HTR-8/SVneo (cell line): ENCODE results near the gene CENATAC.
"Not testable (repeated sequence)": the region's sequence is repeated elsewhere in the genome, so short reads cannot be mapped to it uniquely, and the experiment has no call there.

Experiments used
- DNase-seq: peaks from one replicate; pipeline ENCODE4 v3.0.0; 2011; ENCODE audit warnings: low spot score, mixed read lengths; ENCODE audit not compliant: insufficient read length
- FAIRE-seq: peaks from 2 replicates; lab custom pipeline; 2011; peaks lifted over from hg19 to GRCh38; lab: Jason Lieb, UNC

CENATAC gene

DNA sequence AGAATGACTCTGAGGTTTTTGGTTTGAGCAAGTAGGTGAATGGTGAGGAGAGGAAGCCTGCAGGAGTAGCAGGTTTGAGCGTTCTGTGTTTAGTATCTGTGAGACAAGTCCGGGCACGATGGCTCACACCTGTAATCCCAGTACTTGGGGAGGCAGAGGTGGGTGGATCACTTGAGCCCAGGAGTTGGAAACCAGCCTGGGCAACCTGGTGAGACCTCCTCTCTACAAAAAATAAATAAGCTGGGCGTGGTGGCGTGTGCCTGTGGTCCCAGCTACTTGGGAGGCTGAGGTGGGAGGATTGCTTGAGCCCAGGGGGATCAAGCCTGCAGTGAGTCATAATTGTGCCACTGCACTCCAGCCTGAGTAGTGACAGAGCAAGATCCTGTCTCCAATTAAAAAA lies 9.7 kb upstream of the CENATAC start:
- no peak for DNase-seq
- FAIRE-seq = no peak

- DNase-seq, FAIRE-seq: not testable (repeated sequence)
These were observed 6.4 kb upstream of the CENATAC start for GRCh38 chr11:118991486-118992038.

- FAIRE-seq (peak; percentile 76), DNase-seq (no peak)
These were observed 862 bp upstream of the CENATAC start for GRCh38 chr11:118996926-118997626.

DNA sequence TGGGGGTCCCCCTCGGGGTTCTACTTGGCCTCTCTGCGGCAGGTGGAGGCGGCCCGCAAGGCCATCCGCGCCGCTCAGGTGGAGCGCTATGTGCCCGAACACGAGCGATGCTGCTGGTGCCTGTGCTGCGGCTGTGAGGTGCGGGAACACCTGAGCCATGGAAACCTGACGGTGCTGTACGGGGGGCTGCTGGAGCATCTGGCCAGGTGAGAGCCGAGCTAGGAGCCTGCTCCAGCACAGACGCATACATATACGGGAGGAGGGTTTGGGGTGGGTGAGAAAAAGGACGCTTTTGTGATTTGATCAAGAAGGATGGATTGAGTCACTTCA lies 415 bp downstream of the CENATAC start:
- FAIRE-seq = no peak
- no peak for DNase-seq

- peak; percentile 33 for FAIRE-seq
- DNase-seq = peak; percentile 73
These were observed 884 bp downstream of the CENATAC start for GRCh38 chr11:118998822-118999221.

GRCh38 chr11:119000906-119001305 lies 3.0 kb downstream of the CENATAC start:
- FAIRE-seq = no peak

DNA sequence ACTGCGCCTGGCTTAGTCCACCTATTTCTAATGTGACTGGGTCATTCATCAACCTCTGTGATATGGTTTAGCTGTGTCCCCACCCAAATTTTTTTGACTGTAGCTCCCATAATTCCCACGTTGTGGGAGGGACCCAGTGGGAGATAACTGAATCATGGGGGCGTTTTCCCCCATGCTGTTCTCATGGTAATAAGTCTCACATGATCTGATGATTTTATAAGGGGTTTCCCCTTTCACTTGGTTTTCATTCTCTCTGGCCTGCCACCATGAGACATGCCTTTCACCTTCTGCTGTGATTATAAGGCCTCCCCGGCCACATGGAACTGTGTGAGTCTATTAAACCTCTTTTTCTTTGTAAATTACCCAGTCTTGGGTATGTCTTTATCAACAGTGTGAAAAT lies 8.7 kb downstream of the CENATAC start:
- no peak for FAIRE-seq
- no peak for DNase-seq

More at GRCh38 chr11:119000906-119001305, 3.0 kb downstream of the CENATAC start:
- no peak for DNase-seq

- no peak for DNase-seq
- FAIRE-seq = no peak
These were observed 13.6 kb downstream of the CENATAC start for GRCh38 chr11:119011476-119012053.

- DNase-seq (no peak), FAIRE-seq (no peak)
These were observed 14.8 kb downstream of the CENATAC start for GRCh38 chr11:119012629-119013170.

DNA sequence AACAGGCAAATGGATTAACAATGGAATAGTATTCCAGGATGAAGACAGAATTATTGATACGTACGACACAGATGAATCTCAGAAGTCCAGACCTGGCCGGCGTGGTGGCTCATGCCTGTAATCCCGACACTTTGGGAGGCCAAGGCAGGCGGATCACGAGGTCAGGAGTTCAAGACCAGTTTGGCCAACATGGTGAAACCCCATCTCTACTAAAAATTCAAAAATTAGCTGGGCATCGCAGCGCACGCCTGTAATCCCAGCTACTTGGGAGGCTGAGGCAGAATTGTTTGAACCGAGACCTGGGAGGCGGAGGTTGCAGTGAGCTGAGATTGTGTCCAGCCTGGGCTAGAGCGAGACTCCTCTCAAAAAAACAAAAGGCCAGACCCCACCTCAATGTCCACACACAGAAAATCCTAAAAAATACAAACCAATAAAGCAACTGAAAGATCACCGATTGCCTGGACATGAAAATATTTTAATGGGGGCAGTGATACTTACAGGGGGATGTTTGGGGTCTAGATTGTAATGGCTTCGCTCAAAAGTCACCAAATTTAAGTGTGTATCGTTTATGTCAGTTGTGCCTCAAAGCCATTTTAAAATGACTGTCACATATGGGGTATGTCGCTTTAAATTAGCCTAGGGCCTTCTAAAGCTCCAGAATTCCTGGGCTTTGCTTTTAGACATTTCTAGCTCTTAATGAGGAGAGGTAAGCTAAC lies 16.4 kb downstream of the CENATAC start:
- DNase-seq (no peak), FAIRE-seq (no peak)

DNA sequence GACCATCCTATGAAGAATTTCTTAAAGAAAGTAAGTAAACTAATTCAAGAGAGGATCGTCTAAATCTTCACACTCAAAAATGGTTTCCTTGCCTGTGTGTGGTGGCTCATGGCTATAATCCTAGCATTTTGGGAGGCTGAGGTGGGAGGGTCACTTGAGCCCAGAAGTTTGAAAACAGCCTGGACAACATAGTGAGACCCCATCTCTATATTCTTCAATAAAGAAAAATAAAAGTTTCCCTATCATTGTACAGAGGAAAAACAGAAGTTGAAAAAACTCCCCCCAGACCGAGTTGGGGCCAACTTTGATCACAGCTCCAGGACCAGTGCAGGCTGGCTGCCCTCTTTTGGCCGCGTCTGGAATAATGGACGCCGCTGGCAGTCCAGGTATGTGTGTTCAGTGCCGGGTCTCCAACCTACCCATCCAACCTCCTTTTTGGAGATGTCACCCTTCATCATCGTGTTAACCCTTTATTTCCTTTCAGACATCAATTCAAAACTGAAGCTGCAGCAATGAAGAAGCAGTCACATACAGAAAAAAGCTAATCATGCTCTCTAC lies 17.2 kb downstream of the CENATAC start:
- FAIRE-seq = no peak
- no peak for DNase-seq

GRCh38 chr11:119016216-119017009 lies 18.5 kb downstream of the CENATAC start:
- DNase-seq (no peak), FAIRE-seq (no peak)

- FAIRE-seq, DNase-seq: not testable (repeated sequence)
These were observed 19.4 kb downstream of the CENATAC start for GRCh38 chr11:119017377-119017776.

DNA sequence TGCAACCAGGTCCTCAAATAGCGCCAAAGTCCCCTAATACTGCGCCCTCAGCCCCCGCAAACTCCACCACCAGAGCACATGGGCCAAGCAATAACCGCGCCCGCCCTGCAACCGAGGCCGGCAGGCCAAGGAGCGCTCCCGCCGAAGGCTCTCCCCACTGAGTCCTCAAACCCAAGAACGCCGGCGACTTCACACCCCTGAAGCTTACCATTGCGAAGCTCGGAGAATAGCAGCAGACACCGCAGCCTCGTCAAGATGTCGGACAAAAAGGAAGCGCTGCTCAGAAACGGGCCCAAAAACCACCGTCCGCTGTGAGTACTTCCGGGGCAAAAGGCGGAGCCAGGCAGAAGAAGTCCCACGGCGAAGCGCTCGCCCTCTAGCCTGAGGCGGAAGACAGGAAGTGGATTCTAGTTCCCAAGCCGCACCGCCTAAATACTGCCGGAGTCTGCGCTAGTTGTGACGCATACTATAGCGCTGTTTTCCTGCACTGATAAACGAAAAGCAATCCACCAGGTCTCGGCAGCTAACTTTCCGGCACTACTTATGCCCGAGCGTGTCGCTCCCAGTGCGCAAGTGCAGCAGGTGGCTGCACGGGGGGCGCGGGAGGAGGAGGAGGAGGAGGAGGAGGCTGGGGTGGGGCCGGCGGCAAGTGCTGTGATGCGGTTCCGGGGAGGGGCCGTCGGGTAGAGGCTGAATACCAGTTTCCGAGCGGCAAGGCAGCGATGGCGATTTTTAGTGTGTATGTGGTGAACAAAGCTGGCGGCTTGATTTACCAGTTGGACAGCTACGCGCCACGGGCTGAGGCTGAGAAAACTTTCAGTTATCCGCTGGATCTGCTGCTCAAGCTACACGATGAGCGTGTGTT lies 20.4 kb downstream of the CENATAC start, which contains the start of the genes RPS25 and TRAPPC4:
TSS of gene RPS25 (minus strand) at position 270 of the 865 bp plus-strand sequence. CDS start at position 211, 59 bp downstream.
TSS of gene TRAPPC4 (plus strand) at position 693 of the 865 bp plus-strand sequence. CDS start at position 723, 30 bp downstream.
- DNase-seq (peak; percentile 96), FAIRE-seq (peak; percentile 62)

GRCh38 chr11:119019996-119020395 lies 22.1 kb downstream of the CENATAC start:
- DNase-seq = no peak

DNA sequence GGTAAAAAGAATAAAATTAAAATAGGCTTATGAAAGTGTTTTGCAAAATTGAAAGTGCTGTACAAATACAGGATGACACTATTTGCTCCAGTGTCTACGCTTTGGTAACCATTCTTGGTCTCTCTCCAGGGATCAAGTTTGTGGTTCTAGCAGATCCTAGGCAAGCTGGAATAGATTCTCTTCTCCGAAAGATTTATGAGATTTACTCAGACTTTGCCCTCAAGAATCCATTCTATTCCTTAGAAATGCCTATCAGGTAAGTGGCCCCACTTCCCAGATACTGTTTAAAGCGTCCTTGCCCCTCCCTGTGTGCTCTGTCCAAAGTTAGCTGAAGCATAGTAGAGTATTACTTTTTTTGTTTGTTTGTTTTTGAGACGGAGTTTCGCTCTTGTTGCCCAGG lies 23.7 kb downstream of the CENATAC start:
- DNase-seq (no peak), FAIRE-seq (no peak)

More at GRCh38 chr11:119019996-119020395, 22.1 kb downstream of the CENATAC start:
- FAIRE-seq = no peak

- DNase-seq (no peak), FAIRE-seq (no peak)
These were observed 25.8 kb downstream of the CENATAC start for GRCh38 chr11:119023741-119024140.

DNA sequence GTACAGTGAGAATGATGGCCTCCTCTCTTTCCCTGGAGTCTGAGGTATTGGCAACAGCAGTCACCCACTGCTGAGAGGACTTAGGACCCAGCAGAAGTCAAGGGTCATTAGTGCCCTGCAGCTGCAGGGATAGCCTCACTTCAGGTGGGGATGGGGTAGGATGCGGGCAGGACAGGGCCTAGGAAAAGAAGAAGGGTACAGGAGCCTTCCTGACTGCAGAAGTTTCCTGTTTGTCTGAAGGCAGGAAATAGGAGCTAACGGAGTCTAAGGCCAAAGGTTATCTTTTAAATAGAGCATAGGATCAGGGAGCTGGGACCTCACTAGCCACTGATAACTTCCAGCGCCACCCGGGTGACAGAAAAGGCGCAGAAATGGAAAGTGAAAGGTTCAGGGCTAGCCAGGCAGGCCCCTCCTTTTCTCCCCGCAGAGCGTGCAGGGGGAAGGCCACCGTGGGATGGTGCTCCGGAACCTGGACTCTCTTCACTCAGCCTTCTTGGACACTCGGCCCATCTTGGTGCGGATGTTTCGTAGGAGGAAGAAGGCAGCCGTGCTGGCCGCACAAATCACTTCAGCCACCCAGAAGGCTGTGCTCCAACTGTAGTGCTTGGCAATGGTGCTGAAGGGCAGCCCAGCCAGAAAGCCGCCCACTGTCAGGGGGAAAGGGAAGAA lies 26.6 kb downstream of the CENATAC start:
- FAIRE-seq = no peak

More for the DNA sequence above, 26.6 kb downstream of the CENATAC start:
- no peak for DNase-seq
